Suprapubic skin (tissue), 3 donors: ENCODE measurements around the gene SRGAP1.

ENCODE experiments used
- POLR2A ChIP-seq, 2 donors: fragments of 450-650 bp; IDR thresholded peaks; one replicate each; pipeline ENCODE4 v1.6.1; 2017; ENCODE audit warnings: antibody characterized with exemption in 2 of 2, mild to moderate bottlenecking in 2 of 2, moderate library complexity in 2 of 2
- TF ChIP-seq, protein P1 (sequence below), 2 donors: fragments of 200-600 bp in 1 of 2; fragments of 450-650 bp in 1 of 2; sonication (generic) in 1 of 2; IDR thresholded peaks; one replicate each; pipeline ENCODE4 v1.5.1; 2016 to 2019; ENCODE audit warnings: antibody characterized with exemption in 2 of 2, mild to moderate bottlenecking in 1 of 2, moderate library complexity in 1 of 2

GRCh38 chr12:63911341-63911740 lies 66.8 kb downstream of the SRGAP1 start:
- TF ChIP-seq, protein P1, sequence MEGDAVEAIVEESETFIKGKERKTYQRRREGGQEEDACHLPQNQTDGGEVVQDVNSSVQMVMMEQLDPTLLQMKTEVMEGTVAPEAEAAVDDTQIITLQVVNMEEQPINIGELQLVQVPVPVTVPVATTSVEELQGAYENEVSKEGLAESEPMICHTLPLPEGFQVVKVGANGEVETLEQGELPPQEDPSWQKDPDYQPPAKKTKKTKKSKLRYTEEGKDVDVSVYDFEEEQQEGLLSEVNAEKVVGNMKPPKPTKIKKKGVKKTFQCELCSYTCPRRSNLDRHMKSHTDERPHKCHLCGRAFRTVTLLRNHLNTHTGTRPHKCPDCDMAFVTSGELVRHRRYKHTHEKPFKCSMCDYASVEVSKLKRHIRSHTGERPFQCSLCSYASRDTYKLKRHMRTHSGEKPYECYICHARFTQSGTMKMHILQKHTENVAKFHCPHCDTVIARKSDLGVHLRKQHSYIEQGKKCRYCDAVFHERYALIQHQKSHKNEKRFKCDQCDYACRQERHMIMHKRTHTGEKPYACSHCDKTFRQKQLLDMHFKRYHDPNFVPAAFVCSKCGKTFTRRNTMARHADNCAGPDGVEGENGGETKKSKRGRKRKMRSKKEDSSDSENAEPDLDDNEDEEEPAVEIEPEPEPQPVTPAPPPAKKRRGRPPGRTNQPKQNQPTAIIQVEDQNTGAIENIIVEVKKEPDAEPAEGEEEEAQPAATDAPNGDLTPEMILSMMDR (IDR thresholded peaks at IDR 0.05), result no peak
- TF ChIP-seq POLR2A (IDR thresholded peaks at IDR 0.05), result no peak
